ENCODE data around the gene C19orf33.
"Not testable (repeated sequence)": the region's sequence is repeated elsewhere in the genome, so short reads cannot be mapped to it uniquely, and the experiment has no call there.

C19orf33 gene

GRCh38 chr19:38335949-38336637 is 32.0 kb downstream of the C19orf33 start:
- in situ Hi-C loops (cut with HindIII; ENCODE audit: low sequenced_read_pairs), result no loop called here

DNA sequence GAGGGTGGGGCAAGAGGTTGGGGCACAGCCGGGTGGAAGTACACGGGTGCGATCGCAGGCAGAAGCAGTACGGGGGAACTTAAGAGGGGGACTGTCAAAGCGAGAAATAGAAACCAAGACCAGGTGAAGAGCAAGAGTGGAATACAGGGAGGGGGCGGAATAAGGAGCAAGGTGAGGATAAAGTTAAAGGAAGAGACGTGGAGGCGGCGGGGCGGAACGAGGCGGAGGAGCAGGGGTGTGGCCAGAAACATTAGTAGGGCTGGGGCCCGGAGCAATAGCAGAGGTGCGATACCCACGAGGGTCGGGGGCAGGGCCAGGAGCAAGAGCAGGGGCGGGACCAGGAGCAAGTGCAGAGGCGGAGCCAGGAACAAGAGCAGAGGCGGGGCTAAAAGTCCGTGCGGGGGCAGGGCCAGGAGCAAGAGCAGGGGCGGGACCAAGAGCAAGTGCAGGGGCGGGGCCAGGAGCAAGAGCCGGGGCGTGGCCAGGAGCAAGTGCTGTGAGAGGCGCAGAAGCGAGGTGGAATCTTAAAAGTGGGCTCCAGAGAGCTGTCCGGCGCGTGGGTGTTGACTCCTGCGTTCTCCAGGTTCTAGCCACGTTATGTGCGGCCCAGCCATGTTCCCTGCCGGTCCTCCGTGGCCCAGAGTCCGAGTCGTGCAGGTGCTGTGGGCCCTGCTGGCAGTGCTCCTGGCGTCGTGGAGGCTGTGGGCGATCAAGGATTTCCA is 32.7 kb downstream of the C19orf33 start:
- in situ Hi-C loops (cut with HindIII; ENCODE audit: low sequenced_read_pairs), result no loop called here

DNA sequence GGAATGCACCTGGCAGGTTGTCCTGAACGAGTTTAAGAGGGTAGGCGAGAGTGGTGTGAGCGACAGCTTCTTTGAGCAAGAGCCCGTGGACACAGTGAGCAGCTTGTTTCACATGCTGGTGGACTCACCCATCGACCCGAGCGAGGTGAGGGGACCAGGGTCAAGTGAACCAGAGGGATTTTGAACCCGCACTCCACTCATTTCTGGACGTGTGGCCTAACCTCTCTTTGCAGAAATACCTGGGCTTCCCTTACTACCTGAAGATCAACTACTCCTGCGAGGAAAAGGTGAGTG is 33.3 kb downstream of the C19orf33 start:
- in situ Hi-C loops (cut with HindIII; ENCODE audit: low sequenced_read_pairs), result no loop called here

- in situ Hi-C loops (cut with HindIII; ENCODE audit: low sequenced_read_pairs), result not testable (repeated sequence)
Measured at GRCh38 chr19:38339011-38339410, 35.0 kb downstream of the C19orf33 start.

DNA sequence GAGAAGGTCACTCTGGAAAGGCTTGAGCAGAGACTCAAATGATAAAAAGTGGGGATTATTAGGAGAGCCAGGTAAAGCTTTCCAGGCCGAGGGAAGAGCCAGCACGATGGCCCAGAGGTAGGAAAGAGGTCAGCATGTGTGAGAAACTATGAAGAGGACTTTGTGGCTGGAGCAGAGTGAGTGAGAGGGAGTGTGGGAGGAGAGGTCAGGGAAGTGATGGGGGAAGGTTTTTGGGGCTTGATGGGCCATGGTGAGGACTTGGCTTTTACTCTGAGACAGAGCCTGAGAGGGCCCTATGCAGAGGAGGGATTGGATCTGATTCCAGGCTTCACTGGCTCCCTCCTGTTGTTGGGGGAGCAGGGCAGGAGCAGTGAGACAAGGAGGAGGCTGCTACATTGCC is 36.9 kb downstream of the C19orf33 start:
- in situ Hi-C loops (cut with HindIII; ENCODE audit: low sequenced_read_pairs), result no loop called here

GRCh38 chr19:38346837-38347236 is 42.8 kb downstream of the C19orf33 start:
- in situ Hi-C loops (cut with HindIII; ENCODE audit: low sequenced_read_pairs), result no loop called here

- in situ Hi-C loops (cut with HindIII; ENCODE audit: low sequenced_read_pairs), result no loop called here
Measured at GRCh38 chr19:38350883-38351282, 46.8 kb downstream of the C19orf33 start.

GRCh38 chr19:38351865-38352395 is 47.9 kb downstream of the C19orf33 start:
- in situ Hi-C loops (cut with HindIII; ENCODE audit: low sequenced_read_pairs), result no loop called here

DNA sequence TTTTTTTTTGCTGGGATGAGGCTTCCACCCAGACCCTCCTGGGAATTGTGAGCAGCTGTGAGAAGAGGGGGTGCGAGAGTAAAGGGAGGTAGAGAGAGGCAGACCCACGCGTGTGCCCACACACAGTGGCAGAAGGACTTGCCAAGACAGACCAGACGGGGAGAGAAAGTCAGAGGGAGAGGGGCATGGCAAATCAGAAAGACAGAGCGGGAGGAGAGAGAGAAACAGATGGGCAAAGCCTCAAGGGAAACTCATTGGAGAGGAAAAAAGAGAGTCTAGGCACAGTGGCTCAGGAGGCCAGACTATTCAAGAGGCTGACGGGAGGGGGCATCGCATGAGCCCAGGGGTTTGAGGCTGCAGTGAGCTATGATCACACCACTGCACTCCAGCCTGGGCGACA is 48.6 kb downstream of the C19orf33 start:
- in situ Hi-C loops (cut with HindIII; ENCODE audit: low sequenced_read_pairs), result no loop called here
